OCI-LY7 (cell line): Measurements from ENCODE around the gene HAAO.

Experiments
- CTCF ChIP-seq: fragments of 200-600 bp; sonication (generic); conservative IDR thresholded peaks from 2 replicates; pipeline ENCODE4 v1.5.1; 2014; ENCODE audit warnings: mild to moderate bottlenecking, antibody characterized with exemption, low read length, moderate library complexity, mixed read lengths
- EZH2phosphoT487 ChIP-seq: fragments of 200-600 bp; sonication (generic); IDR thresholded peaks from 2 replicates; pipeline ENCODE4 v1.6.1; 2018; ENCODE audit warnings: low read depth, borderline replicate concordance, mild to moderate bottlenecking, mixed run types, antibody characterized with exemption, low read length, moderate library complexity, mixed read lengths

- TF ChIP-seq CTCF = no peak
- TF ChIP-seq EZH2phosphoT487 = no peak
Observed at GRCh38 chr2:42784204-42784880, 8.0 kb downstream of the HAAO start.
